B cell (primary cell): Measurements from ENCODE around the gene STUM. TPM values are rescaled to one million over a fixed set of nuclear protein-coding genes. Genes with fewer than 3 reads are reported as not detected.

Source experiments
- ATAC-seq: fragments of 200-7000 bp; cut with Tn5 transposase; one replicate; pipeline ENCODE4 v1.10.0; 2021; ENCODE audit warnings: low read depth, mild to moderate bottlenecking, moderate number of reproducible peaks, moderate library complexity
- CTCF ChIA-PET: fragments of 350-600 bp; sonication (Branson Sonifier 250); formaldehyde crosslinking; loops from one replicate; lab custom pipeline; 2021; ENCODE audit warnings: antibody characterized with exemption, inconsistent platforms; lab: Charles Lee
- POLR2A ChIA-PET: fragments of 350-600 bp; sonication (Branson Sonifier 250); formaldehyde crosslinking; loops from one replicate; lab custom pipeline; 2021; ENCODE audit warnings: antibody characterized with exemption; lab: Charles Lee
- DNase-seq: peaks from one replicate; pipeline ENCODE4 v3.0.0; 2013
- H2AFZ ChIP-seq: 2 replicates; pipeline ENCODE4 v1.6.1; 2012; ENCODE audit warnings: mild to moderate bottlenecking, low read depth, low read length; ENCODE audit not compliant: insufficient read depth, poor library complexity, severe bottlenecking
- H3K27ac ChIP-seq, 2 donors: 1 replicate in 1 of 2; 2 replicates in 1 of 2; pipeline ENCODE4 v1.5.1; 2012 to 2013; ENCODE audit warnings: low read length in 2 of 2, mild to moderate bottlenecking in 2 of 2, moderate library complexity in 1 of 2
- H3K27me3 ChIP-seq, 4 experiments: fragments of 200-600 bp in 1 of 4; sonication (generic) in 1 of 4; replicated peaks in 1 of 4; 1 replicate in 2 of 4; 2 replicates in 2 of 4; pipeline versions ENCODE4 v1.6.1 to v1.7.0; 2013 to 2016; ENCODE audit warnings: low read length in 3 of 4, mild to moderate bottlenecking in 2 of 4, mixed read lengths in 1 of 4, moderate library complexity in 1 of 4; ENCODE audit not compliant: insufficient read depth in 4 of 4, control insufficient read depth in 3 of 4; ENCODE audit errors: control extremely low read depth in 1 of 4
- H3K36me3 ChIP-seq, 2 experiments: replicated peaks in 1 of 2; 1 replicate in 1 of 2; 2 replicates in 1 of 2; pipeline versions ENCODE4 v1.6.1 to v1.7.1; 2013; ENCODE audit warnings: low read length in 1 of 2; ENCODE audit not compliant: insufficient read depth in 2 of 2, control insufficient read depth in 1 of 2; ENCODE audit errors: control extremely low read depth in 1 of 2, extremely low read depth in 1 of 2
- H3K4me1 ChIP-seq, 2 donors: fragments of 200-600 bp in 1 of 2; sonication (generic) in 1 of 2; 1 replicate in 1 of 2; 2 replicates in 1 of 2; pipeline versions ENCODE4 v1.5.1 to v1.6.1; 2013 to 2017; ENCODE audit warnings: low read length in 2 of 2; ENCODE audit not compliant: control insufficient read depth in 2 of 2, insufficient read depth in 2 of 2
- H3K4me2 ChIP-seq: replicated peaks from 2 replicates; pipeline ENCODE3; 2012; ENCODE audit warnings: mild to moderate bottlenecking, low read depth, low read length; ENCODE audit not compliant: poor library complexity, severe bottlenecking
- H3K4me3 ChIP-seq, 5 experiments: fragments of 200-600 bp in 1 of 5; sonication (generic) in 1 of 5; 1 replicate in 3 of 5; 2 replicates in 2 of 5; pipeline versions ENCODE4 v1.5.1 to v1.7.0; 2011 to 2016; ENCODE audit warnings: low read length in 4 of 5, mild to moderate bottlenecking in 4 of 5, low read depth in 2 of 5, control low read depth in 1 of 5, moderate library complexity in 1 of 5; ENCODE audit not compliant: insufficient read depth in 1 of 5; ENCODE audit errors: control extremely low read depth in 1 of 5, extremely low read depth in 1 of 5
- H3K79me2 ChIP-seq: fragments of 200-600 bp; sonication (generic); one replicate; pipeline ENCODE4 v1.6.0; 2016; ENCODE audit warnings: low read length; ENCODE audit not compliant: control insufficient read depth, insufficient read depth
- H3K9ac ChIP-seq: fragments of 200-600 bp; sonication (generic); 2 replicates; pipeline ENCODE4 v1.6.1; 2017; ENCODE audit warnings: mild to moderate bottlenecking, low read length, moderate library complexity
- H3K9me3 ChIP-seq, 3 donors: one replicate each; pipeline versions ENCODE4 v1.6.1 to v1.7.1; 2013; ENCODE audit warnings: low read length in 2 of 3; ENCODE audit not compliant: control insufficient read depth in 2 of 3, insufficient read depth in 1 of 3; ENCODE audit errors: control extremely low read depth in 1 of 3
- H4K20me1 ChIP-seq: 2 replicates; pipeline ENCODE4 v1.6.0; 2012; ENCODE audit warnings: mild to moderate bottlenecking, low read length; ENCODE audit not compliant: insufficient read depth, control insufficient read depth, poor library complexity, severe bottlenecking
- H3K27ac Mint-ChIP-seq: one replicate; pipeline ENCODE4 v1.8.0; 2021; ENCODE audit warnings: mixed read lengths
- H3K27me3 Mint-ChIP-seq: one replicate; pipeline ENCODE4 v1.8.0; 2021; ENCODE audit warnings: mixed read lengths
- H3K4me1 Mint-ChIP-seq: one replicate; pipeline ENCODE4 v1.8.0; 2021; ENCODE audit warnings: mixed read lengths
- H3K4me3 Mint-ChIP-seq: one replicate; pipeline ENCODE4 v1.8.0; 2021; ENCODE audit warnings: mixed read lengths
- H3K9me3 Mint-ChIP-seq: one replicate; pipeline ENCODE4 v1.8.0; 2022; ENCODE audit warnings: mixed read lengths; ENCODE audit not compliant: insufficient read depth
- CTCF ChIP-seq: fragments of 200-600 bp; IDR thresholded peaks from one replicate; pipeline ENCODE4 v1.8.0; 2022; ENCODE audit warnings: antibody characterized with exemption, mild to moderate bottlenecking
- EZH2 ChIP-seq: IDR thresholded peaks from 2 replicates; pipeline ENCODE4 v1.6.1; 2012; ENCODE audit warnings: borderline replicate concordance, low read depth, mild to moderate bottlenecking, moderate library complexity, low read length; ENCODE audit not compliant: insufficient read depth, poor library complexity, severe bottlenecking
- WGBS: methylation state at CpG from one replicate; pipeline ENCODE4 v1.1.5; 2013; ENCODE audit warnings: missing lambda C conversion rate; ENCODE audit not compliant: insufficient coverage; 5-methylcytosine and 5-hydroxymethylcytosine counted together
- intact Hi-C: fragments of 100-400 bp; cut with micrococcal nuclease; formaldehyde crosslinking; loops from one replicate; pipeline ENCODE4 v1.10.0; 2022
- polyA plus RNA-seq: library from polyadenylated mRNA; depleted of rRNA; stranded (reverse); fragments of >200 nt; gene quantifications from 2 replicates; pipeline ENCODE4 v1.2.3, GENCODE V29; 2012
- total RNA-seq, 2 donors: library from RNA; stranded (reverse); fragments of 120-200 nt in 1 of 2; gene quantifications; 1 replicate in 1 of 2; 2 replicates in 1 of 2; pipeline versions ENCODE4 v1.2.3 to v1.2.4, GENCODE V29; 2013 to 2022

STUM gene
- total and polyA plus RNA-seq, 2 donors (not counting 1 experiment from before 2014, with no cell fraction given) = 0.12 to 0.69 TPM

GRCh38 chr1:226555092-226555491 is 6.5 kb downstream of the STUM start:
- DNase-seq (no peak), ATAC-seq (no peak)
- Histone ChIP-seq H3K9ac (no peak overlapping the region), H3K79me2 (no peaks in the 10 kb centered on the region), H3K27me3 (peaks cover 0 to 12% (median 5%) of the 10 kb centered on the region in 4 experiments), H3K4me2 (no peak overlapping the region), H3K4me3 (no peak overlapping the region), H3K4me1 (peaks cover 3 to 7% of the 10 kb centered on the region in 2 donors), H3K9me3 (peaks cover 0 to 1% (median 0%) of the 10 kb centered on the region in 3 donors), H3K36me3 (no peaks in the 10 kb centered on the region), H4K20me1 (no peaks in the 10 kb centered on the region), H2AFZ (no peak overlapping the region), H3K27ac (no peak overlapping the region)
- H3K4me1 Mint-ChIP-seq = peaks cover 7% of the 10 kb centered on the region
- intact Hi-C loops = no loop called here
- ChIA-PET POLR2A (no interaction called here), CTCF (no interaction called here)
- no peak overlapping the region for H3K27ac Mint-ChIP-seq
- no peaks in the 10 kb centered on the region for H3K9me3 Mint-ChIP-seq
- H3K4me3 Mint-ChIP-seq = no peak overlapping the region
- H3K27me3 Mint-ChIP-seq = peaks cover 30% of the 10 kb centered on the region
- 88% methylated on average over 4 of the region's 4 CpGs for WGBS
- no peak for TF ChIP-seq EZH2

DNA sequence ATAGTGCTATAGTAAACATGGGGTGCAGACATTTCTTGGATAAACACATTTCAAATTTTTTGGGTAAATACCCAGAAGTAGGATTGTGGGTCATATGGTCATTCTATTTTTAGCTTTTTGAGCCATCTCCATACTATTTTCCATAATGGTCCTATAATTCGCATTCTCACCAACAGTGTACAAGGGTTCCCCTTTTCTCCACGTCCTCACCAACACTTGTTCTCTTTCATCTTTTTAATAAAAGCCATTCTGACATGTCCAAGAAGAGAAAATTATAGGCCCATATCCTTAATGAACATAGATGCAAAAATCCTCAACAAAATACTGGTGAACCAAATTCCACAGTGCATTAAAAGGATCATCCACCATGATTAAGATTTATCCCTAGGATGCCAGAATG is 8.9 kb downstream of the STUM start:
- ATAC-seq (no peak), DNase-seq (no peak)
- no peaks in the 10 kb centered on the region for H4K20me1 ChIP-seq
- no peak overlapping the region for H3K4me3 ChIP-seq
- TF ChIP-seq CTCF (no peak), EZH2 (no peak)
- Mint-ChIP-seq H3K27ac (no peak overlapping the region), H3K4me3 (no peak overlapping the region), H3K9me3 (no peaks in the 10 kb centered on the region), H3K4me1 (no peaks in the 10 kb centered on the region), H3K27me3 (peaks cover 28% of the 10 kb centered on the region)
- H3K4me2 ChIP-seq = no peak overlapping the region
- H3K9ac ChIP-seq = no peak overlapping the region
- peaks cover 0 to 5% (median 1%) of the 10 kb centered on the region in 4 experiments for H3K27me3 ChIP-seq
- no peaks in the 10 kb centered on the region for H3K36me3 ChIP-seq
- no peaks in the 10 kb centered on the region for H3K4me1 ChIP-seq
- intact Hi-C loops = no loop called here
- no peak overlapping the region for H3K27ac ChIP-seq
- H3K79me2 ChIP-seq = no peaks in the 10 kb centered on the region
- H2AFZ ChIP-seq = no peak overlapping the region
- 100% methylated on average over 1 of the region's 2 CpGs for WGBS
- CTCF ChIA-PET = interaction anchor here (1.8 kb wide), 1 partner anchor 10 kb away, joined by 7 read pairs; no protein-coding TSS in a partner anchor
- POLR2A ChIA-PET = no interaction called here
- peaks cover 0 to 1% (median 0%) of the 10 kb centered on the region in 3 donors for H3K9me3 ChIP-seq
